HepG2 (cell line): ENCODE results near the gene ZBTB2. TPM values are rescaled to one million over a fixed set of nuclear protein-coding genes. Genes with fewer than 3 reads are reported as not detected.

Source experiments
- ATAC-seq: fragments of 200-7000 bp; cut with Tn5 transposase; 3 replicates; pipeline ENCODE4 v1.9.1; 2020; ENCODE audit warnings: mild to moderate bottlenecking, moderate library complexity
- BruUV-seq: library from RNA; stranded (reverse); fragments of 400-500 nt; replicated peaks from 2 replicates; lab custom pipeline; 2021; lab: Mats Ljungman, UMichigan
- CTCF ChIA-PET: fragments of 300-600 bp; formaldehyde crosslinking; extraction: SDS; loops from one replicate; lab custom pipeline; 2021; ENCODE audit warnings: low total read pairs, inconsistent platforms, low intra/inter-chr PET ratio; lab: Yijun Ruan, JAX
- POLR2A ChIA-PET: fragments of 350-600 bp; sonication (Branson Sonifier 250); formaldehyde crosslinking; loops from one replicate; lab custom pipeline; 2020; ENCODE audit warnings: antibody characterized with exemption, inconsistent platforms; lab: Yijun Ruan, JAX
- DNase-seq: peaks from one replicate; pipeline ENCODE4 v3.0.0-alpha.2; 2015; ENCODE audit warnings: low spot score
- FAIRE-seq: peaks from 3 replicates; lab custom pipeline; 2011; peaks lifted over from hg19 to GRCh38; lab: Jason Lieb, UNC
- H2AFZ ChIP-seq: one replicate; pipeline ENCODE4 v1.6.1; 2011; ENCODE audit warnings: low read length, inconsistent platforms
- H3K27ac ChIP-seq: fragments of 300-600 bp; 3 replicates; pipeline ENCODE4 v1.8.0; 2011; ENCODE audit warnings: mixed run types, mild to moderate bottlenecking, mixed read lengths, low read length, inconsistent platforms; ENCODE audit not compliant: insufficient read depth; ENCODE audit errors: extremely low read length
- H3K27me3 ChIP-seq, 2 experiments: fragments of 200-600 bp in 1 of 2; 2 replicates in 1 of 2; 3 replicates in 1 of 2; pipeline versions ENCODE4 v1.6.0 to v1.8.0; 2011; ENCODE audit warnings: low read length in 2 of 2, mild to moderate bottlenecking in 2 of 2, moderate library complexity in 2 of 2, inconsistent platforms in 1 of 2; ENCODE audit not compliant: insufficient read depth in 2 of 2, control insufficient read depth in 1 of 2
- H3K36me3 ChIP-seq, 2 experiments: fragments of 200-600 bp in 1 of 2; replicated peaks in 1 of 2; 2 replicates in 1 of 2; 3 replicates in 1 of 2; pipeline versions ENCODE4 v1.5.1 to v1.8.0; 2011; ENCODE audit warnings: low read length in 2 of 2, inconsistent platforms in 1 of 2; ENCODE audit not compliant: insufficient read depth in 2 of 2, control insufficient read depth in 1 of 2
- H3K4me1 ChIP-seq: 2 replicates; pipeline ENCODE4 v1.5.1; 2012; ENCODE audit warnings: low read length, inconsistent platforms; ENCODE audit not compliant: insufficient read depth
- H3K4me2 ChIP-seq: 2 replicates; pipeline ENCODE4 v1.6.0; 2011; ENCODE audit warnings: low read depth, low read length, inconsistent platforms
- H3K4me3 ChIP-seq, 3 experiments: fragments of 200-600 bp in 1 of 3; sonication (generic), shearing (Covaris generic) in 1 of 3; replicated peaks in 1 of 3; 2 replicates each; pipeline ENCODE4 v1.5.1; 2011 to 2016; ENCODE audit warnings: low read length in 3 of 3, inconsistent platforms in 2 of 3, low read depth in 2 of 3, mild to moderate bottlenecking in 2 of 3, control low read depth in 1 of 3, mixed read lengths in 1 of 3; ENCODE audit not compliant: insufficient read depth in 1 of 3
- H3K79me2 ChIP-seq: one replicate; pipeline ENCODE4 v1.6.1; 2011; ENCODE audit warnings: low read length, inconsistent platforms; ENCODE audit not compliant: insufficient read depth
- H3K9ac ChIP-seq: 2 replicates; pipeline ENCODE4 v1.6.0; 2011; ENCODE audit warnings: mild to moderate bottlenecking, low read depth, low read length, inconsistent platforms; ENCODE audit not compliant: insufficient read depth
- H3K9me3 ChIP-seq: 2 replicates; pipeline ENCODE4 v1.5.1; 2012; ENCODE audit warnings: mild to moderate bottlenecking, low read length
- H4K20me1 ChIP-seq: 2 replicates; pipeline ENCODE4 v1.6.0; 2011; ENCODE audit warnings: inconsistent platforms, mild to moderate bottlenecking, low read length, moderate library complexity; ENCODE audit not compliant: insufficient read depth
- ATAD3A ChIP-seq: sonication (generic); formaldehyde crosslinking; IDR thresholded peaks from 2 replicates; pipeline ENCODE4 v1.4.0; 2020; ENCODE audit warnings: missing genetic modification reagents
- KDM5B ChIP-seq: sonication (generic); formaldehyde crosslinking; IDR thresholded peaks from 2 replicates; pipeline ENCODE4 v1.4.0; 2020; ENCODE audit warnings: missing genetic modification reagents, mild to moderate bottlenecking, borderline replicate concordance
- MTF1 ChIP-seq: sonication (generic); formaldehyde crosslinking; IDR thresholded peaks from 2 replicates; pipeline ENCODE4 v1.5.0; 2020; ENCODE audit warnings: missing genetic modification reagents
- MXD3 ChIP-seq: IDR thresholded peaks from 2 replicates; pipeline ENCODE4 v1.6.1; 2016; ENCODE audit warnings: mild to moderate bottlenecking, missing biosample characterization, missing genetic modification reagents
- SNAPC2 ChIP-seq: sonication (generic); formaldehyde crosslinking; IDR thresholded peaks from 2 replicates; pipeline ENCODE4 v1.8.1; 2022; ENCODE audit warnings: mild to moderate bottlenecking, missing genetic modification reagents
- TFAP4 ChIP-seq: sonication (generic); IDR thresholded peaks from 2 replicates; pipeline ENCODE4 v1.6.1; 2016; ENCODE audit warnings: low read depth, borderline replicate concordance
- ZBTB38 ChIP-seq: sonication (generic); formaldehyde crosslinking; IDR thresholded peaks from 2 replicates; pipeline ENCODE4 v1.5.1; 2020; ENCODE audit warnings: mild to moderate bottlenecking, missing genetic modification reagents
- ZNF101 ChIP-seq: sonication (generic); formaldehyde crosslinking; IDR thresholded peaks from 2 replicates; pipeline ENCODE4 v1.4.0; 2020; ENCODE audit warnings: mild to moderate bottlenecking, low read depth, missing genetic modification reagents, borderline replicate concordance
- ZNF121 ChIP-seq: sonication (generic); formaldehyde crosslinking; IDR thresholded peaks from 2 replicates; pipeline ENCODE4 v1.5.0; 2020; ENCODE audit warnings: mild to moderate bottlenecking, missing genetic modification reagents
- ZNF691 ChIP-seq: sonication (generic); formaldehyde crosslinking; IDR thresholded peaks from 2 replicates; pipeline ENCODE4 v1.4.0; 2020; ENCODE audit warnings: missing genetic modification reagents, low read depth, mild to moderate bottlenecking, borderline replicate concordance
- ZNF784 ChIP-seq: sonication (generic); formaldehyde crosslinking; IDR thresholded peaks from 2 replicates; pipeline ENCODE4 v1.5.1; 2020; ENCODE audit warnings: missing genetic modification reagents, mild to moderate bottlenecking, borderline replicate concordance
- WGBS: methylation state at CpG from one replicate; pipeline ENCODE4 v1.1.6; 2017; ENCODE audit warnings: low lambda C conversion rate; 5-methylcytosine and 5-hydroxymethylcytosine counted together
- in situ Hi-C: cut with HindIII; loops from 2 replicates; pipeline ENCODE4 v1.10.0; 2017; ENCODE audit warnings: low pct_unique_long_range_greater_than_20kb; ENCODE audit not compliant: extremely low pct_ligation_motif_present
- intact Hi-C: fragments of 100-400 bp; cut with micrococcal nuclease; formaldehyde crosslinking; loops from one replicate; pipeline ENCODE4 v1.10.0; 2022; ENCODE audit not compliant: unreplicated experiment
- polyA plus RNA-seq, 8 experiments: library from polyadenylated mRNA; depleted of rRNA in 3 of 8; stranded (reverse) in 7 of 8; unstranded in 1 of 8; fragments of >200 nt; fragmentation: Illumina TruSeq in 4 of 8; extraction: Trizol in 4 of 8; gene quantifications; 2 replicates each; pipeline versions ENCODE4 v1.2.1 to v1.2.3, GENCODE V29; 2011 to 2016; ENCODE audit warnings: low read depth in 4 of 8, missing spikeins in 1 of 8, mixed read lengths in 1 of 8; ENCODE audit not compliant: insufficient read depth in 1 of 8
- total RNA-seq, 5 experiments: library from RNA; depleted of rRNA; stranded (reverse); fragments of >200 nt; fragmentation: Illumina TruSeq; extraction: Trizol; gene quantifications; 2 replicates each; pipeline ENCODE4 v1.2.3, GENCODE V29; 2016; ENCODE audit warnings: low read depth in 1 of 5

ZBTB2 gene
- total and polyA plus RNA-seq, 2 of the 13 experiments (the other 11 are each of a cell fraction or from before 2014, with no cell fraction given): 15.4 to 22.8 TPM

GRCh38 chr6:151377095-151377494 is 14.3 kb downstream of the ZBTB2 start:
- no peak overlapping the region for H3K27ac ChIP-seq
- TF ChIP-seq TFAP4 (no peak), ATAD3A (CRISPR knock-in tag) (no peak), MTF1 (CRISPR knock-in tag) (no peak), ZNF691 (CRISPR knock-in tag) (no peak), ZNF121 (no peak), KDM5B (CRISPR knock-in tag) (no peak), SNAPC2 (CRISPR knock-in tag) (no peak), ZNF101 (CRISPR knock-in tag) (no peak), ZBTB38 (CRISPR knock-in tag) (no peak), MXD3 (CRISPR knock-in tag) (no peak), ZNF784 (CRISPR knock-in tag) (no peak)
- H3K4me3 ChIP-seq: no peak overlapping the region
- 94% methylated on average over 3 of the region's 3 CpGs for WGBS
- POLR2A ChIA-PET: interaction anchor here (1.0 kb wide), 1 partner anchor 13 kb away, joined by 3 read pairs; no protein-coding TSS in a partner anchor
- ATAC-seq: no peak
- no peaks in the 10 kb centered on the region for H3K27me3 ChIP-seq
- FAIRE-seq: no peak
- no TSS peak for BruUV-seq
- intact Hi-C loops: no loop called here
- H2AFZ ChIP-seq: no peak overlapping the region
- no peaks in the 10 kb centered on the region for H3K9me3 ChIP-seq
- H3K36me3 ChIP-seq: peaks cover 5 to 12% of the 10 kb centered on the region in 2 experiments; a peak in 3 of 5 replicates
- 0 out of 2 replicates have a peak, but pooled peaks cover 4% of the 10 kb centered on the region for H4K20me1 ChIP-seq
- H3K79me2 ChIP-seq: peaks cover 85% of the 10 kb centered on the region
- DNase-seq: no peak
- H3K4me2 ChIP-seq: no peak overlapping the region
- CTCF ChIA-PET: no interaction called here
- in situ Hi-C loops: no loop called here
- peaks cover 30% of the 10 kb centered on the region for H3K4me1 ChIP-seq
- no peak overlapping the region for H3K9ac ChIP-seq
